ENCODE results near the gene PAK1. TPM values are rescaled to one million over a fixed set of nuclear protein-coding genes. Genes with fewer than 3 reads are reported as not detected.

PAK1 gene
- polyA plus RNA-seq, 3 donors = 128 to 195 (median 134) TPM

DNA sequence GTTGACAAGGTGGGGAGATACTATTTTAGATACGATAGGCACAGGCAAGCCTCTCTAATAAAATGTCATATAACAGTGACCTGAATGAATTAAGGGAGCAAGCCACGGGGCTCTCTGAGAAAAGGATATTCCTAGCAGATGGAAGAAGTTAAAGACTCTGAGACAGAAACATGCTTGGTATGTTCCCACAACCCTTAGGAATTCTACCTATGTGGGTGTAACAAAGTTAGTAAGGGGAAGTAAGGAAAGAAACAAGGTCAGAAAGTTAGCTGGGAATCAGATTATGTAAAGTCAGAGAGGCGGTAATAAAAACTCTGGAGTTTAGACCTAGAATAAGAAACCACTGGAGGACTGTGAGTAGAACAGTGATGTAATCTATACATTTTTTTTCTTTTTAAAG lies 112.7 kb downstream of the PAK1 start:
- no CpG with 5 or more reads among the region's 3 CpGs for whole genome bisulfite sequencing (ENCODE audit: insufficient coverage)
- no peak overlapping the region for H3K4me3 Mint-ChIP-seq
- peaks cover 58 to 94% of the 10 kb centered on the region in 2 donors for H3K36me3 ChIP-seq (replicated peaks in 1 of 2; ENCODE audit: control insufficient read depth in 1 of 2, insufficient read depth in 2 of 2, low read length in 2 of 2)

DNA sequence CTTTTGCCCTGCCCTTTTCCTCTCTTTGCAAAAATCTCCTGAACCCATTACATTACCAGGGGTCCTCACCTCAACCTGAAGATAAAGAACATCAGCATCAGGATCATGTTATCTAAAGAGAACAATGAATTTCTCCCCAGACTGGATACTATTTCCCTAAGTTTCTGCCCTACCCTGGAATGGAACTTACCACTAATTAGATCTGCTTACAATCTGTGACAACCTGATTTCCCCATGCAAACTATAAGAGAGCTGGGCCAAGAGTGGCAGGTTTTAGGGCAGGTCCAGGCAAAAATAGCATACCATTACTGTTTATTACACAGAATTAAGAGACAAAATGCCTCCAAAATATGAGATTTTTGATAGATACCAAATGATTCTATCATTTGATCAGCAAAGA lies 114.4 kb downstream of the PAK1 start:
- H3K27me3 Mint-ChIP-seq (ENCODE audit: low read depth in 3 of 3) = no peaks in the 10 kb centered on the region
- no peak overlapping the region for H3K4me3 Mint-ChIP-seq
- intact Hi-C loops (cut with micrococcal nuclease) = no loop called here
- H3K9me3 Mint-ChIP-seq = no peaks in the 10 kb centered on the region
- H3K27me3 ChIP-seq (ENCODE audit: control insufficient read depth in 2 of 2, insufficient read depth in 2 of 2, low read length in 2 of 2) = no peaks in the 10 kb centered on the region
- peaks cover 1% of the 10 kb centered on the region for H3K4me1 Mint-ChIP-seq
- H3K79me2 ChIP-seq (ENCODE audit: insufficient read depth, low read length) = peaks cover 34% of the 10 kb centered on the region
- TF ChIP-seq, protein P1, sequence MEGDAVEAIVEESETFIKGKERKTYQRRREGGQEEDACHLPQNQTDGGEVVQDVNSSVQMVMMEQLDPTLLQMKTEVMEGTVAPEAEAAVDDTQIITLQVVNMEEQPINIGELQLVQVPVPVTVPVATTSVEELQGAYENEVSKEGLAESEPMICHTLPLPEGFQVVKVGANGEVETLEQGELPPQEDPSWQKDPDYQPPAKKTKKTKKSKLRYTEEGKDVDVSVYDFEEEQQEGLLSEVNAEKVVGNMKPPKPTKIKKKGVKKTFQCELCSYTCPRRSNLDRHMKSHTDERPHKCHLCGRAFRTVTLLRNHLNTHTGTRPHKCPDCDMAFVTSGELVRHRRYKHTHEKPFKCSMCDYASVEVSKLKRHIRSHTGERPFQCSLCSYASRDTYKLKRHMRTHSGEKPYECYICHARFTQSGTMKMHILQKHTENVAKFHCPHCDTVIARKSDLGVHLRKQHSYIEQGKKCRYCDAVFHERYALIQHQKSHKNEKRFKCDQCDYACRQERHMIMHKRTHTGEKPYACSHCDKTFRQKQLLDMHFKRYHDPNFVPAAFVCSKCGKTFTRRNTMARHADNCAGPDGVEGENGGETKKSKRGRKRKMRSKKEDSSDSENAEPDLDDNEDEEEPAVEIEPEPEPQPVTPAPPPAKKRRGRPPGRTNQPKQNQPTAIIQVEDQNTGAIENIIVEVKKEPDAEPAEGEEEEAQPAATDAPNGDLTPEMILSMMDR (IDR thresholded peaks at IDR 0.05) = no peak
- H3K36me3 ChIP-seq (replicated peaks in 1 of 2; ENCODE audit: control insufficient read depth in 1 of 2, insufficient read depth in 2 of 2, low read length in 2 of 2) = peaks cover 71 to 99% of the 10 kb centered on the region in 2 donors
- no peaks in the 10 kb centered on the region for H3K4me1 ChIP-seq (ENCODE audit: control insufficient read depth in 1 of 2, insufficient read depth in 2 of 2, low read length in 2 of 2)
- H2AFZ ChIP-seq (ENCODE audit: insufficient read depth, low read depth, low read length, poor library complexity, severe bottlenecking) = no peak overlapping the region
- H3K27ac ChIP-seq (ENCODE audit: low read depth in 1 of 2, low read length in 2 of 2) = no peak overlapping the region
- DNase-seq = no peak
- H3K4me2 ChIP-seq (replicated peaks; ENCODE audit: extremely low read depth, low read length, poor library complexity, severe bottlenecking) = no peak overlapping the region
- H3K4me3 ChIP-seq (replicated peaks in 1 of 3; ENCODE audit: low read depth in 2 of 3, low read length in 3 of 3) = no peak overlapping the region
- peaks cover 35 to 63% of the 10 kb centered on the region in 2 donors for H3K36me3 Mint-ChIP-seq
- no peak overlapping the region for H3K27ac Mint-ChIP-seq
- H3K9ac ChIP-seq (ENCODE audit: insufficient read depth, low read length, poor library complexity, severe bottlenecking) = no peak overlapping the region
- no peaks in the 10 kb centered on the region for H3K9me3 ChIP-seq (replicated peaks in 1 of 2; ENCODE audit: control insufficient read depth in 1 of 2, insufficient read depth in 1 of 2, low read length in 2 of 2)
- H4K20me1 ChIP-seq (ENCODE audit: insufficient read depth, low read length) = peaks cover 96% of the 10 kb centered on the region

More for the DNA sequence above, 112.7 kb downstream of the PAK1 start:
- Histone ChIP-seq H3K4me2 (replicated peaks; ENCODE audit: extremely low read depth, low read length, poor library complexity, severe bottlenecking) (no peak overlapping the region), H3K27ac (ENCODE audit: low read depth in 1 of 2, low read length in 2 of 2) (no peak overlapping the region), H3K4me3 (replicated peaks in 1 of 3; ENCODE audit: low read depth in 2 of 3, low read length in 3 of 3) (no peak overlapping the region), H2AFZ (ENCODE audit: insufficient read depth, low read depth, low read length, poor library complexity, severe bottlenecking) (no peak overlapping the region), H4K20me1 (ENCODE audit: insufficient read depth, low read length) (peaks cover 92% of the 10 kb centered on the region), H3K27me3 (ENCODE audit: control insufficient read depth in 2 of 2, insufficient read depth in 2 of 2, low read length in 2 of 2) (no peaks in the 10 kb centered on the region), H3K9ac (ENCODE audit: insufficient read depth, low read length, poor library complexity, severe bottlenecking) (no peak overlapping the region), H3K4me1 (ENCODE audit: control insufficient read depth in 1 of 2, insufficient read depth in 2 of 2, low read length in 2 of 2) (no peaks in the 10 kb centered on the region), H3K79me2 (ENCODE audit: insufficient read depth, low read length) (peaks cover 40% of the 10 kb centered on the region), H3K9me3 (replicated peaks in 1 of 2; ENCODE audit: control insufficient read depth in 1 of 2, insufficient read depth in 1 of 2, low read length in 2 of 2) (no peaks in the 10 kb centered on the region)
- Mint-ChIP-seq H3K27ac (no peak overlapping the region), H3K4me1 (peaks cover 1% of the 10 kb centered on the region), H3K27me3 (ENCODE audit: low read depth in 3 of 3) (no peaks in the 10 kb centered on the region), H3K36me3 (peaks cover 51 to 70% of the 10 kb centered on the region in 2 donors), H3K9me3 (no peaks in the 10 kb centered on the region)
- intact Hi-C loops (cut with micrococcal nuclease) = no loop called here
- no peak for DNase-seq
- TF ChIP-seq, protein P1 (IDR thresholded peaks at IDR 0.05) = no peak
